Panc1 (cell line): ENCODE data around the gene APEH. TPM values are rescaled to one million over a fixed set of nuclear protein-coding genes. Genes with fewer than 3 reads are reported as not detected.

Source experiments
- ATAC-seq: fragments of 200-7000 bp; cut with Tn5 transposase; 2 replicates; pipeline ENCODE4 v1.9.1; 2020; ENCODE audit warnings: mild to moderate bottlenecking, moderate library complexity
- BruUV-seq: library from RNA; stranded (reverse); fragments of 400-500 nt; replicated peaks from 2 replicates; lab custom pipeline; 2021; lab: Mats Ljungman, UMichigan
- CTCF ChIA-PET: fragments of 300-600 bp; sonication (Branson Sonifier 250); formaldehyde crosslinking; loops from one replicate; lab custom pipeline; 2022; ENCODE audit warnings: antibody characterized with exemption; lab: Charles Lee
- POLR2A ChIA-PET: fragments of 300-600 bp; sonication (Branson Sonifier 250); formaldehyde crosslinking; loops from one replicate; lab custom pipeline; 2022; ENCODE audit warnings: antibody characterized with exemption; lab: Charles Lee
- DNase-seq: peaks from one replicate; pipeline ENCODE4 v3.0.0-alpha.2; 2010; ENCODE audit warnings: low read depth, low spot score
- H3K27ac ChIP-seq: 2 replicates; pipeline ENCODE4 v1.5.1; 2011; ENCODE audit warnings: mild to moderate bottlenecking, low read length, inconsistent platforms
- H3K27me3 ChIP-seq: fragments of 200-500 bp; sonication (Bioruptor generic); 2 replicates; pipeline ENCODE4 v1.6.0; 2014; ENCODE audit warnings: low read length, inconsistent platforms; ENCODE audit not compliant: control insufficient read depth, insufficient read depth
- H3K36me3 ChIP-seq: fragments of 200-500 bp; sonication (Bioruptor generic); 2 replicates; pipeline ENCODE4 v1.5.1; 2014; ENCODE audit warnings: inconsistent platforms, mild to moderate bottlenecking, low read length, moderate library complexity; ENCODE audit not compliant: control insufficient read depth, insufficient read depth
- H3K4me1 ChIP-seq: 2 replicates; pipeline ENCODE4 v1.5.1; 2011; ENCODE audit warnings: inconsistent platforms, mild to moderate bottlenecking, low read length, moderate library complexity; ENCODE audit not compliant: control insufficient read depth, insufficient read depth
- H3K4me3 ChIP-seq, 2 experiments: 2 replicates each; pipeline ENCODE4 v1.5.1; 2011 to 2012; ENCODE audit warnings: low read depth in 2 of 2, low read length in 2 of 2, mild to moderate bottlenecking in 2 of 2, inconsistent platforms in 1 of 2, moderate library complexity in 1 of 2
- H3K9me3 ChIP-seq: fragments of 200-500 bp; sonication (Bioruptor generic); 2 replicates; pipeline ENCODE4 v1.5.1; 2014; ENCODE audit warnings: low read depth, mild to moderate bottlenecking, inconsistent platforms, low read length, moderate library complexity; ENCODE audit not compliant: control insufficient read depth, insufficient read depth
- CTCF ChIP-seq: fragments of 450-650 bp; IDR thresholded peaks from 2 replicates; pipeline ENCODE4 v1.5.1; 2017; ENCODE audit warnings: mild to moderate bottlenecking
- POLR2AphosphoS5 ChIP-seq: IDR thresholded peaks from 2 replicates; pipeline ENCODE4 v1.6.1; 2012; ENCODE audit warnings: mild to moderate bottlenecking, low read depth, low read length, moderate library complexity
- REST ChIP-seq, 2 experiments: IDR thresholded peaks; 2 replicates each; pipeline ENCODE4 v1.6.1; 2011 to 2012; ENCODE audit warnings: low read depth in 2 of 2, control low read depth in 1 of 2, low read length in 1 of 2, mild to moderate bottlenecking in 1 of 2, moderate library complexity in 1 of 2; ENCODE audit not compliant: insufficient read depth in 1 of 2
- SIN3A ChIP-seq: IDR thresholded peaks from 2 replicates; pipeline ENCODE4 v1.6.1; 2012; ENCODE audit warnings: low read depth, mild to moderate bottlenecking, low read length, moderate library complexity, borderline replicate concordance; ENCODE audit not compliant: insufficient read depth
- TCF7L2 ChIP-seq: IDR thresholded peaks from 2 replicates; pipeline ENCODE4 v1.6.1; 2011; ENCODE audit warnings: mild to moderate bottlenecking, low read depth, low read length, inconsistent platforms
- in situ Hi-C: cut with HindIII; loops from 2 replicates; pipeline ENCODE4 v1.10.0; 2016; ENCODE audit warnings: low sequenced_read_pairs, low pct_unique_long_range_greater_than_20kb
- intact Hi-C: fragments of 100-400 bp; cut with micrococcal nuclease; formaldehyde crosslinking; loops from one replicate; pipeline ENCODE4 v1.10.0; 2022; ENCODE audit not compliant: unreplicated experiment
- total RNA-seq: library from RNA; stranded (reverse); gene quantifications from one replicate; pipeline ENCODE4 v1.2.1, GENCODE V29; 2021; ENCODE audit not compliant: unreplicated experiment

APEH gene
- total RNA-seq, 1 experiment from 2014 or later, result 131 TPM

GRCh38 chr3:49626101-49626581, 48.0 kb upstream of the APEH start:
- no peak for DNase-seq
- CTCF ChIA-PET, result interaction anchor here (0.6 kb wide), 1 partner anchor 467 kb away, joined by 3 read pairs; no protein-coding TSS in a partner anchor
- Histone ChIP-seq H3K4me3 (no peak overlapping the region), H3K36me3 (no peaks in the 10 kb centered on the region), H3K4me1 (no peaks in the 10 kb centered on the region), H3K27ac (no peak overlapping the region), H3K27me3 (no peaks in the 10 kb centered on the region; the same call in 1 of the 2 replicates), H3K9me3 (no peaks in the 10 kb centered on the region)
- TF ChIP-seq REST (IDR thresholded peaks at IDR 0.05; ENCODE audit: insufficient read depth in 1 of 2, low read depth in 2 of 2, low read length in 1 of 2), result no peak
- no peak for TF ChIP-seq CTCF
- intact Hi-C loops, result no loop called here
- ATAC-seq, result no peak
- POLR2A ChIA-PET, result no interaction called here
- in situ Hi-C loops, result no loop called here
- BruUV-seq, result no TSS peak

- ChIA-PET CTCF (no interaction called here), POLR2A (no interaction called here)
- H3K4me1 ChIP-seq, result no peaks in the 10 kb centered on the region
- DNase-seq, result no peak
- H3K36me3 ChIP-seq, result no peaks in the 10 kb centered on the region
- H3K9me3 ChIP-seq, result no peaks in the 10 kb centered on the region
- no peak for ATAC-seq
- no TSS peak for BruUV-seq
- no peak overlapping the region for H3K4me3 ChIP-seq
- no peak for TF ChIP-seq REST (IDR thresholded peaks at IDR 0.05; ENCODE audit: insufficient read depth in 1 of 2, low read depth in 2 of 2, low read length in 1 of 2)
- no peak for TF ChIP-seq CTCF
- TF ChIP-seq POLR2AphosphoS5, result no peak
- no peak for TF ChIP-seq TCF7L2
- no peak for TF ChIP-seq SIN3A
- intact Hi-C loops (no loop called here), in situ Hi-C loops (no loop called here)
- H3K27ac ChIP-seq, result no peak overlapping the region
- no peaks in the 10 kb centered on the region; the same call in 1 of the 2 replicates for H3K27me3 ChIP-seq
Measured at GRCh38 chr3:49626796-49627195, 47.4 kb upstream of the APEH start.
